K562 (cell line): ENCODE data around the gene SLC16A9. TPM values are rescaled to one million over a fixed set of nuclear protein-coding genes. Genes with fewer than 3 reads are reported as not detected.

Source experiments
- ATAC-seq: fragments of 200-7000 bp; cut with Tn5 transposase; 3 replicates; pipeline ENCODE4 v1.9.1; 2020; ENCODE audit warnings: moderate library complexity
- BruUV-seq: library from RNA; stranded (reverse); fragments of 400-500 nt; replicated peaks from 2 replicates; lab custom pipeline; 2021; lab: Mats Ljungman, UMichigan
- CTCF ChIA-PET: fragments of 300-600 bp; formaldehyde crosslinking; extraction: SDS; loops from one replicate; lab custom pipeline; 2021; ENCODE audit warnings: low intra/inter-chr PET ratio; lab: Yijun Ruan, JAX
- POLR2A ChIA-PET: fragments of 300-600, 350-650 bp; sonication (Branson Sonifier 250); formaldehyde crosslinking; extraction: SDS; loops from one replicate; lab custom pipeline; 2021; ENCODE audit warnings: antibody characterized with exemption, inconsistent platforms; lab: Yijun Ruan, JAX
- DNase-seq, 4 experiments: peaks; one replicate each; pipeline versions ENCODE4 v3.0.0 to v3.0.0-alpha.2; 2011 to 2018; ENCODE audit warnings: low spot score in 3 of 4, mixed read lengths in 3 of 4; ENCODE audit errors: extremely low read depth in 1 of 4
- FAIRE-seq: peaks from 2 replicates; lab custom pipeline; 2011; peaks lifted over from hg19 to GRCh38; lab: Jason Lieb, UNC
- H2AFZ ChIP-seq: 2 replicates; pipeline ENCODE4 v1.6.0; 2011; ENCODE audit warnings: low read depth, low read length, control low read depth, inconsistent platforms
- H3K27ac ChIP-seq: fragments of 200-600 bp; 3 replicates; pipeline ENCODE4 v1.8.0; 2011; ENCODE audit warnings: low read depth, mild to moderate bottlenecking, control low read depth, inconsistent platforms, low read length, moderate library complexity, mixed read lengths; ENCODE audit errors: extremely low read depth
- H3K27me3 ChIP-seq, 2 experiments: fragments of 300-600 bp in 1 of 2; 2 replicates in 1 of 2; 3 replicates in 1 of 2; pipeline versions ENCODE4 v1.6.0 to v1.8.0; 2011; ENCODE audit warnings: inconsistent platforms in 2 of 2, low read length in 2 of 2, mild to moderate bottlenecking in 1 of 2, mixed read lengths in 1 of 2, moderate library complexity in 1 of 2; ENCODE audit not compliant: control insufficient read depth in 2 of 2, insufficient read depth in 2 of 2
- H3K36me3 ChIP-seq: fragments of 300-600 bp; 3 replicates; pipeline ENCODE4 v1.8.0; 2011; ENCODE audit warnings: mild to moderate bottlenecking, low read length, inconsistent platforms; ENCODE audit not compliant: control insufficient read depth, insufficient read depth
- H3K4me1 ChIP-seq, 2 experiments: fragments of 200-600 bp in 1 of 2; replicated peaks in 1 of 2; 2 replicates in 1 of 2; 3 replicates in 1 of 2; pipeline versions ENCODE4 v1.5.1 to v1.8.0; 2011; ENCODE audit warnings: inconsistent platforms in 2 of 2, low read length in 2 of 2, mild to moderate bottlenecking in 1 of 2, mixed read lengths in 1 of 2, moderate library complexity in 1 of 2; ENCODE audit not compliant: control insufficient read depth in 2 of 2, insufficient read depth in 2 of 2
- H3K4me2 ChIP-seq: 2 replicates; pipeline ENCODE4 v1.6.1; 2011; ENCODE audit warnings: low read length, control low read depth, inconsistent platforms, mixed read lengths; ENCODE audit not compliant: insufficient read depth
- H3K4me3 ChIP-seq: fragments of 200-600 bp; sonication (generic), shearing (Covaris generic); 2 replicates; pipeline ENCODE4 v1.5.1; 2016; ENCODE audit warnings: control low read depth, inconsistent platforms
- H3K79me2 ChIP-seq: fragments of 200-600 bp; 3 replicates; pipeline ENCODE4 v1.8.0; 2011; ENCODE audit warnings: low read length, inconsistent platforms; ENCODE audit not compliant: control insufficient read depth, insufficient read depth
- H3K9ac ChIP-seq, 2 experiments: 2 replicates each; pipeline versions ENCODE4 v1.6.0 to v1.6.1; 2011; ENCODE audit warnings: low read depth in 2 of 2, low read length in 2 of 2, control low read depth in 1 of 2, inconsistent platforms in 1 of 2, mild to moderate bottlenecking in 1 of 2, mixed read lengths in 1 of 2; ENCODE audit not compliant: insufficient read depth in 1 of 2
- H3K9me1 ChIP-seq: one replicate; pipeline ENCODE4 v1.6.0; 2011; ENCODE audit warnings: inconsistent platforms, mild to moderate bottlenecking, low read length, moderate library complexity; ENCODE audit not compliant: control insufficient read depth, insufficient read depth
- H3K9me3 ChIP-seq: replicated peaks from 2 replicates; pipeline ENCODE4 v1.5.1; 2011; ENCODE audit warnings: low read depth, low read length, inconsistent platforms; ENCODE audit not compliant: control insufficient read depth, insufficient read depth
- H4K20me1 ChIP-seq: replicated peaks from 2 replicates; pipeline ENCODE4 v1.6.1; 2011; ENCODE audit warnings: low read length, inconsistent platforms, mixed read lengths; ENCODE audit not compliant: control insufficient read depth, insufficient read depth
- BDP1 ChIP-seq: IDR thresholded peaks from 3 replicates; pipeline ENCODE4 v1.6.1; 2011; ENCODE audit not compliant: insufficient read length, insufficient read depth
- CAMTA2 ChIP-seq: fragments of 250-450 bp; sonication (Bioruptor Pico); conservative IDR thresholded peaks from 2 replicates; pipeline ENCODE4 v1.5.1; 2022
- EP300 ChIP-seq: IDR thresholded peaks from 2 replicates; pipeline ENCODE4 v1.6.1; 2012; ENCODE audit warnings: low read length, improper control_type of control experiment
- FOSL1 ChIP-seq: fragments of 200-800 bp; sonication (Bioruptor generic); conservative IDR thresholded peaks from 2 replicates; pipeline ENCODE4 v1.6.1; 2016; ENCODE audit warnings: missing genetic modification characterization, missing compliant biosample characterization
- FOXJ2 ChIP-seq: fragments of 200-800 bp; sonication (Bioruptor generic); IDR thresholded peaks from 2 replicates; pipeline ENCODE4 v1.6.1; 2016; ENCODE audit warnings: missing genetic modification characterization, missing compliant biosample characterization
- HEY1 ChIP-seq: fragments of 250-450 bp; sonication (Bioruptor Pico); IDR thresholded peaks from 2 replicates; pipeline ENCODE4 v1.5.0; 2020; ENCODE audit warnings: mild to moderate bottlenecking, moderate library complexity, borderline replicate concordance
- L3MBTL2 ChIP-seq: fragments of 450-650 bp; IDR thresholded peaks from 2 replicates; pipeline ENCODE4 v1.6.1; 2016; ENCODE audit warnings: mild to moderate bottlenecking, moderate library complexity
- MTF1 ChIP-seq: fragments of 250-450 bp; sonication (Bioruptor Pico); IDR thresholded peaks from 2 replicates; pipeline ENCODE4 v1.9.0; 2021; ENCODE audit warnings: moderate library complexity, mild to moderate bottlenecking, inconsistent platforms, borderline replicate concordance
- NONO ChIP-seq, 2 experiments: fragments of 200-400 bp in 1 of 2; fragments of 450-650 bp in 1 of 2; formaldehyde crosslinking in 1 of 2; IDR thresholded peaks; 2 replicates each; pipeline ENCODE4 v1.6.1; 2017; ENCODE audit warnings: low read depth in 2 of 2, mild to moderate bottlenecking in 2 of 2, moderate library complexity in 2 of 2, low read length in 1 of 2
- ZNF134 ChIP-seq: fragments of 250-450 bp; sonication (Bioruptor Pico); conservative IDR thresholded peaks from 2 replicates; pipeline ENCODE4 v1.4.0; 2020
- ZNF165 ChIP-seq: fragments of 250-450 bp; sonication (Bioruptor Pico); IDR thresholded peaks from 2 replicates; pipeline ENCODE4 v1.4.0; 2020; ENCODE audit warnings: borderline replicate concordance
- WGBS: fragments of 100-300 bp; shearing (Covaris generic); methylation state at CpG from one replicate; pipeline ENCODE4 v1.1.6; 2016; ENCODE audit warnings: low coverage, mixed read lengths; ENCODE audit not compliant: insufficient coverage; ENCODE audit errors: missing lambda C conversion rate; 5-methylcytosine and 5-hydroxymethylcytosine counted together
- in situ Hi-C: fragments of 300-500 bp; cut with MboI; formaldehyde crosslinking; loops from 4 replicates; pipeline ENCODE4 v1.15.0; 2018; ENCODE audit warnings: inconsistent platforms, mixed read lengths
- intact Hi-C: fragments of 100-400 bp; cut with micrococcal nuclease; formaldehyde crosslinking; loops from 2 replicates; pipeline ENCODE4 v1.14.2; 2022
- polyA plus RNA-seq, 8 experiments: library from polyadenylated mRNA; depleted of rRNA in 4 of 8; stranded (reverse) in 5 of 8; unstranded in 3 of 8; fragments of >200 nt; fragmentation: Nextera tagmentation in 2 of 8; fragmentation: Illumina TruSeq in 1 of 8; extraction: Ambion mirVana in 2 of 8; extraction: Trizol in 1 of 8; gene quantifications; 2 replicates each; pipeline versions ENCODE4 v1.2.1 to v1.2.3, GENCODE V29; 2011 to 2014; ENCODE audit warnings: inconsistent platforms in 1 of 8, missing spikeins in 1 of 8
- total RNA-seq, 7 experiments: library from RNA; depleted of rRNA in 6 of 7; stranded (reverse); fragments of >200 nt in 6 of 7; fragmentation: Illumina TruSeq in 2 of 7; extraction: Trizol in 2 of 7; gene quantifications; 2 replicates each; pipeline versions ENCODE4 v1.2.1 to v1.2.3, GENCODE V29; 2011 to 2021; ENCODE audit warnings: low replicate concordance in 1 of 7
- TF ChIP-seq, protein P1 (sequence below): sonication (generic); formaldehyde crosslinking; IDR thresholded peaks from 2 replicates; pipeline ENCODE4 v1.8.1; 2023; ENCODE audit warnings: mild to moderate bottlenecking, missing genetic modification reagents
- TF ChIP-seq, protein P2 (sequence below): fragments of 250-450 bp; sonication (Bioruptor Pico); IDR thresholded peaks from 2 replicates; pipeline ENCODE4 v1.8.0; 2022; ENCODE audit warnings: inconsistent platforms, mild to moderate bottlenecking, moderate library complexity, borderline replicate concordance

Gene SLC16A9
- total and polyA plus RNA-seq, 9 of the 15 experiments (the other 6 are each of a cell fraction or from before 2014, with no cell fraction given) = 0.90 to 6.4 (median 2.1) TPM

DNA sequence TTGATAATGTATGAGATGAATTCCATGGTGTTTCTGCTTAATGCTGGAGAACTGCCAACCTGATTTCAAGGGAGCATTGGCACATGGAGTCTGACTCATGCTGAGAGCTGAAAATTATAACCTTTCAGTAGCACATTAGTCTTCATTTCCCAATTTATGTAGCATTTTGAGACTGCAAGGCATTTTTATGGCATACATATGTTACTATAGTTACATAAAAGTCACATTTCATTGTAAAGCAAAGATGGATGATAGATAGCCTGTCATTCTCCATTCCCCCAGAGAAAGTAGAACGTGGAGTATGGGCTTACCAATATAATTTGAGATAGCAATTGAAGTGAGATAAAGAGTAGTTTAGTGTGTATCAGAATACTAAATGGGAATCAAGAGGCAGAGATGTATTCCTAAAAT, 103.1 kb downstream of the SLC16A9 start:
- Histone ChIP-seq H3K4me3 (no peak overlapping the region), H3K27ac (no peak overlapping the region), H3K9me3 (no peaks in the 10 kb centered on the region), H3K4me2 (no peak overlapping the region), H3K79me2 (no peaks in the 10 kb centered on the region), H3K9ac (no peak overlapping the region), H3K4me1 (no peaks in the 10 kb centered on the region), H4K20me1 (no peaks in the 10 kb centered on the region), H3K27me3 (no peaks in the 10 kb centered on the region)
- no TSS peak for BruUV-seq
- no peak for ATAC-seq
- no peak for FAIRE-seq
- in situ Hi-C loops = no loop called here
- ChIA-PET CTCF (no interaction called here), POLR2A (interaction anchor here (0.6 to 0.9 kb wide), 2 partner anchors 16 to 534 kb away, joined by 3 to 4 read pairs; no protein-coding TSS in a partner anchor)
- intact Hi-C loops = no loop called here
- no peak for DNase-seq
- TF ChIP-seq, protein P1, sequence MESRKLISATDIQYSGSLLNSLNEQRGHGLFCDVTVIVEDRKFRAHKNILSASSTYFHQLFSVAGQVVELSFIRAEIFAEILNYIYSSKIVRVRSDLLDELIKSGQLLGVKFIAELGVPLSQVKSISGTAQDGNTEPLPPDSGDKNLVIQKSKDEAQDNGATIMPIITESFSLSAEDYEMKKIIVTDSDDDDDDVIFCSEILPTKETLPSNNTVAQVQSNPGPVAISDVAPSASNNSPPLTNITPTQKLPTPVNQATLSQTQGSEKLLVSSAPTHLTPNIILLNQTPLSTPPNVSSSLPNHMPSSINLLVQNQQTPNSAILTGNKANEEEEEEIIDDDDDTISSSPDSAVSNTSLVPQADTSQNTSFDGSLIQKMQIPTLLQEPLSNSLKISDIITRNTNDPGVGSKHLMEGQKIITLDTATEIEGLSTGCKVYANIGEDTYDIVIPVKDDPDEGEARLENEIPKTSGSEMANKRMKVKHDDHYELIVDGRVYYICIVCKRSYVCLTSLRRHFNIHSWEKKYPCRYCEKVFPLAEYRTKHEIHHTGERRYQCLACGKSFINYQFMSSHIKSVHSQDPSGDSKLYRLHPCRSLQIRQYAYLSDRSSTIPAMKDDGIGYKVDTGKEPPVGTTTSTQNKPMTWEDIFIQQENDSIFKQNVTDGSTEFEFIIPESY (CRISPR knock-in tag) = no peak
- no peak for TF ChIP-seq HEY1
- TF ChIP-seq, protein P2, sequence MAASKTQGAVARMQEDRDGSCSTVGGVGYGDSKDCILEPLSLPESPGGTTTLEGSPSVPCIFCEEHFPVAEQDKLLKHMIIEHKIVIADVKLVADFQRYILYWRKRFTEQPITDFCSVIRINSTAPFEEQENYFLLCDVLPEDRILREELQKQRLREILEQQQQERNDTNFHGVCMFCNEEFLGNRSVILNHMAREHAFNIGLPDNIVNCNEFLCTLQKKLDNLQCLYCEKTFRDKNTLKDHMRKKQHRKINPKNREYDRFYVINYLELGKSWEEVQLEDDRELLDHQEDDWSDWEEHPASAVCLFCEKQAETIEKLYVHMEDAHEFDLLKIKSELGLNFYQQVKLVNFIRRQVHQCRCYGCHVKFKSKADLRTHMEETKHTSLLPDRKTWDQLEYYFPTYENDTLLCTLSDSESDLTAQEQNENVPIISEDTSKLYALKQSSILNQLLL = no peak
- TF ChIP-seq FOSL1 (tag) = no peak
- TF ChIP-seq MTF1 (CRISPR knock-in tag) = no peak
- TF ChIP-seq NONO (IDR thresholded peaks at IDR 0.05; ENCODE audit: low read depth in 2 of 2, low read length in 1 of 2) = no peak
- TF ChIP-seq BDP1 = no peak
- TF ChIP-seq ZNF134 = no peak
- no peak for TF ChIP-seq L3MBTL2
- no peak for TF ChIP-seq ZNF165 (CRISPR knock-in tag)
- no peak for TF ChIP-seq FOXJ2
- TF ChIP-seq EP300 = no peak
- no peak for TF ChIP-seq CAMTA2 (CRISPR knock-in tag)
- TF ChIP-seq, all 486 proteins: peak for 0
- no peaks in the 10 kb centered on the region for H3K36me3 ChIP-seq
- 0% methylated on average over 1 of the region's 1 CpG for WGBS
- no peak overlapping the region for H2AFZ ChIP-seq
- no peaks in the 10 kb centered on the region for H3K9me1 ChIP-seq
